ENCODE data around the gene BAAT.

DNA sequence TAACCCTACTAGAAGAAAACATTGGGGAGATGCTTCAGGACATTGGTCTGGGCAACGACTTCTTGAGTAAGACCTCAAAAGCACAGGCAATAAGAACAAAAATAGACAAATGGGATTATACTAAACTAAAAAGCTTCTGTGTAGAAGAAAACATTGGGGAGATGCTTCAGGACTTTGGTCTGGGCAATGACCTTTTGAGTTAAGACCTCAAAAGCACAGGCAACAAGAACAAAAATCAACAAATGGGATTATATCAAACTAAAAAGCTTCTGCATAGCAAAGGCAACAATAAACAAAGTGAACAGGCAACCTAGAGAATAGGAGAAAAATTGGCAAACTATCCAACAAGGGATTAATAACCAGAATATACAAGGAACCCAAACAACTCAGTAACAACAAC is 9.9 kb upstream of the BAAT start:
- TF ChIP-seq, protein P1, sequence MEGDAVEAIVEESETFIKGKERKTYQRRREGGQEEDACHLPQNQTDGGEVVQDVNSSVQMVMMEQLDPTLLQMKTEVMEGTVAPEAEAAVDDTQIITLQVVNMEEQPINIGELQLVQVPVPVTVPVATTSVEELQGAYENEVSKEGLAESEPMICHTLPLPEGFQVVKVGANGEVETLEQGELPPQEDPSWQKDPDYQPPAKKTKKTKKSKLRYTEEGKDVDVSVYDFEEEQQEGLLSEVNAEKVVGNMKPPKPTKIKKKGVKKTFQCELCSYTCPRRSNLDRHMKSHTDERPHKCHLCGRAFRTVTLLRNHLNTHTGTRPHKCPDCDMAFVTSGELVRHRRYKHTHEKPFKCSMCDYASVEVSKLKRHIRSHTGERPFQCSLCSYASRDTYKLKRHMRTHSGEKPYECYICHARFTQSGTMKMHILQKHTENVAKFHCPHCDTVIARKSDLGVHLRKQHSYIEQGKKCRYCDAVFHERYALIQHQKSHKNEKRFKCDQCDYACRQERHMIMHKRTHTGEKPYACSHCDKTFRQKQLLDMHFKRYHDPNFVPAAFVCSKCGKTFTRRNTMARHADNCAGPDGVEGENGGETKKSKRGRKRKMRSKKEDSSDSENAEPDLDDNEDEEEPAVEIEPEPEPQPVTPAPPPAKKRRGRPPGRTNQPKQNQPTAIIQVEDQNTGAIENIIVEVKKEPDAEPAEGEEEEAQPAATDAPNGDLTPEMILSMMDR (IDR thresholded peaks at IDR 0.05; ENCODE audit: low read depth, low read length): no peak
- TF ChIP-seq EZH2phosphoT487 (IDR thresholded peaks at IDR 0.05; ENCODE audit: low read depth): no peak

Measured in OCI-LY3 (cell line).